Breast epithelium (tissue), 4 donors: ENCODE data around the gene PEX13. TPM values are rescaled to one million over a fixed set of nuclear protein-coding genes. Genes with fewer than 3 reads are reported as not detected.
"Not testable (repeated sequence)": the region's sequence is repeated elsewhere in the genome, so short reads cannot be mapped to it uniquely, and the experiment has no call there.

ENCODE experiments used
- DNase-seq, 2 donors: peaks; one replicate each; pipeline ENCODE4 v3.0.0-alpha.2; 2019; ENCODE audit warnings: low spot score in 2 of 2
- H3K27ac ChIP-seq, 2 donors: fragments of 200-600 bp; sonication (generic) in 1 of 2; one replicate each; pipeline ENCODE4 v1.5.1; 2016 to 2019; ENCODE audit warnings: mild to moderate bottlenecking in 1 of 2
- H3K27me3 ChIP-seq, 2 donors: fragments of 200-600 bp; sonication (generic) in 1 of 2; one replicate each; pipeline versions ENCODE4 v1.5.1 to v1.6.0; 2017 to 2019; ENCODE audit warnings: control low read depth in 1 of 2, mild to moderate bottlenecking in 1 of 2
- H3K36me3 ChIP-seq: fragments of 200-600 bp; one replicate; pipeline ENCODE4 v1.5.1; 2019
- H3K4me1 ChIP-seq, 2 donors: fragments of 200-600 bp; sonication (generic); one replicate each; pipeline ENCODE4 v1.5.1; 2016 to 2019; ENCODE audit warnings: control low read depth in 1 of 2
- H3K4me3 ChIP-seq, 3 donors: fragments of 200-600 bp; sonication (generic); 1 replicate in 2 of 3; 2 replicates in 1 of 3; pipeline ENCODE4 v1.5.1; 2016 to 2019; ENCODE audit warnings: mild to moderate bottlenecking in 3 of 3, moderate library complexity in 2 of 3
- H3K9me3 ChIP-seq, 2 donors: fragments of 200-600 bp; sonication (generic) in 1 of 2; one replicate each; pipeline ENCODE4 v1.5.1; 2016 to 2019; ENCODE audit warnings: control low read depth in 1 of 2
- POLR2A ChIP-seq: fragments of 450-650 bp; IDR thresholded peaks from one replicate; pipeline ENCODE4 v1.6.1; 2016; ENCODE audit warnings: antibody characterized with exemption, mild to moderate bottlenecking, moderate library complexity
- POLR2AphosphoS5 ChIP-seq, 3 donors: sonication (generic); formaldehyde crosslinking; IDR thresholded peaks; one replicate each; pipeline ENCODE4 v1.6.1; 2017; ENCODE audit warnings: antibody characterized with exemption in 3 of 3
- intact Hi-C: fragments of 100-400 bp; cut with DNase I; formaldehyde crosslinking; loops from one replicate; pipeline ENCODE4 v1.15.1; 2023; ENCODE audit warnings: low total_unique reads
- total RNA-seq, 3 donors: library from RNA; depleted of rRNA; stranded (reverse); fragments of >200 nt; gene quantifications; one replicate each; pipeline ENCODE4 v1.1.0, GENCODE V29; 2016
- TF ChIP-seq, protein P1 (sequence below), 3 donors: fragments of 450-650 bp; IDR thresholded peaks; one replicate each; pipeline ENCODE4 v1.5.1; 2016 to 2017; ENCODE audit warnings: antibody characterized with exemption in 3 of 3, mild to moderate bottlenecking in 3 of 3, moderate library complexity in 3 of 3

The PEX13 gene
- total RNA-seq, 3 donors from 2014 or later, result 25.1 to 58.2 (median 31.5) TPM

DNA sequence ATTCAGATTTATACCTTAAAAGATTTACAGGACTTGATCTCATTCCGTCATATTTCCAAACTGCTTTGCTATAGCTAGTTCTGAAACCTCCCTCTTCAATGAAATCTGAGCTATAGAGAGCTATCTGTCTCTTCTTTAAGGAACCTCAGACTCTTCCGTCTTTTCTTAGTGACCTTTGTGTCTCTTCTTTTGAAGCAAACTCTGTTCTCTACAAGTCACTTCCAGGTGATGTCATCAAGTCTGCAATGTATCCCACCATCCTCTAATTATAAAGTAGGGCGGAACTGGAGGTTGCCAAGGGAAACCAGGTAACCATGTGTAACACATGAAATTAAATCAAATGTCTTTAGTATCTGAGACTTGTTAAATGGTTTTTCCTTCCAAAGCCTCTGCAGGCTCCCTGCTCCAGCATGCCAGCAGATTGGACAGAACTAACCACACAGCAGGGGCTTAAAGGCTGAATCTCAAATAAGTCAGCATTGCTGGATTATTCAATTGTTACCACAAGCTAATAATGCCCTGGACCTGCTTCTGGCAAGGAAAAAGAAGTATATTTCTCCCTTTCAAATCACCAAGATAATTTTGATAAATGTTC, 41.2 kb upstream of the PEX13 start:
- Histone ChIP-seq H3K4me1 (no peaks in the 10 kb centered on the region), H3K9me3 (no peaks in the 10 kb centered on the region), H3K4me3 (no peak overlapping the region), H3K36me3 (no peaks in the 10 kb centered on the region), H3K27ac (no peak overlapping the region), H3K27me3 (no peaks in the 10 kb centered on the region)
- TF ChIP-seq POLR2A (no peak), POLR2AphosphoS5 (IDR thresholded peaks at IDR 0.05) (no peak)
- TF ChIP-seq, protein P1, sequence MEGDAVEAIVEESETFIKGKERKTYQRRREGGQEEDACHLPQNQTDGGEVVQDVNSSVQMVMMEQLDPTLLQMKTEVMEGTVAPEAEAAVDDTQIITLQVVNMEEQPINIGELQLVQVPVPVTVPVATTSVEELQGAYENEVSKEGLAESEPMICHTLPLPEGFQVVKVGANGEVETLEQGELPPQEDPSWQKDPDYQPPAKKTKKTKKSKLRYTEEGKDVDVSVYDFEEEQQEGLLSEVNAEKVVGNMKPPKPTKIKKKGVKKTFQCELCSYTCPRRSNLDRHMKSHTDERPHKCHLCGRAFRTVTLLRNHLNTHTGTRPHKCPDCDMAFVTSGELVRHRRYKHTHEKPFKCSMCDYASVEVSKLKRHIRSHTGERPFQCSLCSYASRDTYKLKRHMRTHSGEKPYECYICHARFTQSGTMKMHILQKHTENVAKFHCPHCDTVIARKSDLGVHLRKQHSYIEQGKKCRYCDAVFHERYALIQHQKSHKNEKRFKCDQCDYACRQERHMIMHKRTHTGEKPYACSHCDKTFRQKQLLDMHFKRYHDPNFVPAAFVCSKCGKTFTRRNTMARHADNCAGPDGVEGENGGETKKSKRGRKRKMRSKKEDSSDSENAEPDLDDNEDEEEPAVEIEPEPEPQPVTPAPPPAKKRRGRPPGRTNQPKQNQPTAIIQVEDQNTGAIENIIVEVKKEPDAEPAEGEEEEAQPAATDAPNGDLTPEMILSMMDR (IDR thresholded peaks at IDR 0.05), result no peak
- no peak for DNase-seq
- intact Hi-C loops, result no loop called here

DNA sequence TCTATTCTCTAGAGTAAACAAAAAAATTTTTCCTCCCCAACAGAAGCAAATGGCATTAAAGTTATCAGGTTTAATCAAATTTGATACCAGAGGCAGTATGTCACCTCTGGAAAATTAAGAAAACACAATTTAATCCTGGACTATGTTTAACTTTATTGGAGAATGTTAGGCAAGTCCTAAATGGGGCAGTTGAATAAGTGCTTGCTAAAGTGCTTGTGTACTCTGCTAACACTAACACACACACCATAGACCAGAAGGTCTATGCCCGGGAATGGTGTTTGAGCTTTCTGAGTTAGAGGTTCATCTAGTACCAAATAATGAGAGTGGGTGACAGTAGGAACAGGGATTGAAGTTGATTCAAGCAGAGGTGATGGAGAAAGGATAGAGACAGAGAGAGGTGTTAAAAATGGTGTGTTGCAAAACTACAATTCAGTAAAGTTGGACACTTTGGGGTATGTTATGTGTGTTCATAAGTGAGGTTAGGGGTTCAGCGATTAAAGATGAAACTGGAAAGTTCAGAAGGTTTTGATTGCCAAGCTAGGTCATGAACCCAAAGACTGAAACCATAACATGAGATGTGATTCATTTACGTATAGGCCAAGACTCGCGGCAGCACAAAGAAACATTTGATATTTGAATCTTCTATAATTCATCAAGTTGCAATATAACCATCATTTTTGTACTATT, 40.5 kb upstream of the PEX13 start:
- Histone ChIP-seq H3K4me3 (no peak overlapping the region), H3K27me3 (no peaks in the 10 kb centered on the region), H3K36me3 (no peaks in the 10 kb centered on the region), H3K9me3 (no peaks in the 10 kb centered on the region), H3K27ac (no peak overlapping the region), H3K4me1 (no peaks in the 10 kb centered on the region)
- intact Hi-C loops, result no loop called here
- TF ChIP-seq POLR2AphosphoS5 (IDR thresholded peaks at IDR 0.05), result no peak
- TF ChIP-seq POLR2A, result no peak
- TF ChIP-seq, protein P1 (IDR thresholded peaks at IDR 0.05), result no peak
- DNase-seq, result no peak

DNA sequence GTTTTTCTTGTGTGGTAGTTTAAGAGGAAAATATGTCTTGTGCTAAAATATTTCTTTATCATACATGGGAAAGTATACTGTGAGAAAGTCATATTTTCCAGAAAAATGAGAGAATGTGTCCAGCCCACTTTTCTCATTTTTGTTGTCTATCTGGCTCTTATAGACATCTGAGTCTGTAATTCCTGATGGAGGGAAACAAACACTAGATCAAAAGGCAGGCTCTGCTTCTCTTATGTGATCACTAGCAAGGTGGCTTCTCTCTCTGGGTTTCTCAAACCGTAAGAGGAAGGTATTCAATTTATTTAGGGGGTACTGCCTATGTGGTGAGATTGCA, 40.0 kb upstream of the PEX13 start:
- no peaks in the 10 kb centered on the region for H3K4me1 ChIP-seq
- intact Hi-C loops, result no loop called here

DNA sequence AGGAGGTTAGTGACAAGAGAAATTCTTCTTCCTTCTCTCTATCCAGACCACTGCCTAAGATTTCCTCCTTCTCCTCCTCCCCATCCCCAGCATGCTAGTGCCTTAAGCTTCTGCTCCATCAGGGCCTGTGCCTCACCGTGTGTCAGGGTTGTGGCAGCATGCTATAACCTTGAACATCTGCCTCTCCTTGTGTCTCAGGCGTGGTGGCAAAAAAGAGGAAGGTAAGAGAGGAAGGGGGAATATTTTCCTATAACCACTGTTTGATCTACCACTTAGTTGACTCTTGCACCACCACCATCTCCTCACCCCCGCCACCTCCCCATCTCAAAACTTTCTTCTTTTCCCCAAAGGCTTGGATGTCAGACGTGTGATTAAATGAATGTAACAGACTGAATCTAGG, 38.3 kb upstream of the PEX13 start:
- Histone ChIP-seq H3K27me3 (no peaks in the 10 kb centered on the region), H3K27ac (no peak overlapping the region), H3K4me3 (no peak overlapping the region), H3K4me1 (no peaks in the 10 kb centered on the region), H3K9me3 (no peaks in the 10 kb centered on the region), H3K36me3 (no peaks in the 10 kb centered on the region)
- intact Hi-C loops, result loop anchor here (2.0 kb wide), 1 partner anchor 62 kb away; no protein-coding TSS in a partner anchor
- TF ChIP-seq, protein P1 (IDR thresholded peaks at IDR 0.05), result no peak
- TF ChIP-seq POLR2AphosphoS5 (IDR thresholded peaks at IDR 0.05) (no peak), POLR2A (no peak)
- DNase-seq, result no peak

More for the DNA sequence above, 40.0 kb upstream of the PEX13 start:
- no peaks in the 10 kb centered on the region for H3K27me3 ChIP-seq
- TF ChIP-seq POLR2A (no peak), POLR2AphosphoS5 (IDR thresholded peaks at IDR 0.05) (no peak)
- TF ChIP-seq, protein P1 (IDR thresholded peaks at IDR 0.05), result no peak
- H3K9me3 ChIP-seq, result no peaks in the 10 kb centered on the region
- no peak overlapping the region for H3K4me3 ChIP-seq
- H3K36me3 ChIP-seq, result no peaks in the 10 kb centered on the region
- DNase-seq, result no peak
- H3K27ac ChIP-seq, result no peak overlapping the region

DNA sequence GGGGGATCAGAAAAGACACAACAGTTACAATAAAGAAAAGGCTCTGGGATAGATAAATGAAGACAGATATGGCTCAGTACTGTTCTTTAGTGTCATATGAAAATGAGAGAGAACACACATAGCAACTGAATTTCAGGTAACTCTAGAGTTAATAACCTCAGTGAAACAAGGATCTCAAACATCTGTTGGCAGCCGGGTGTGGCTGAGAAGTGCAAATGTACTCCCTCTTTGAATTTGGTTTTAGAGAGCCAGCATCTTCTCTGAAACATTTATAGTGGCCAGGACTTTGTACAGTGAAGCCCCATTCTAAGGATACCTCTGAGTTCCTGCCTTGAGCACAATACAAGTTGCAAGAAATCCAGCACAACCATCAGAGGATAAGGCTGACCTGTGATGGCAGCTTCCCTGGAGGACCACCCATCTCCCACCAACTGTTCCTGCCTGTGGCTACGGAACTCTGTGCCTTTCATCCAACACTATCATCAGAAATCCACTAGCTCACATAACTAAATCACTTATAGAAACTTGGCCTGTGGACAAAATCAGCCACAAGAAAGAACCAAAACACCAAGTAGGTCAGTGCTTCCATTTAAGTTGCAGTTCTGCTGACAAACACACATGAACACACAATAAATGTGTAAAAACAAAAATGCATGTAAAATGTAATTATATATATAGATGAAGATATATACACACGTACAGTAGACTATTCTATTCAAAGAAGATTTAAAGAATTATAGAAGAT, 37.3 kb upstream of the PEX13 start:
- intact Hi-C loops, result no loop called here
- no peak for DNase-seq
- Histone ChIP-seq H3K27me3 (no peaks in the 10 kb centered on the region), H3K4me1 (no peaks in the 10 kb centered on the region), H3K4me3 (no peak overlapping the region), H3K27ac (no peak overlapping the region), H3K36me3 (no peaks in the 10 kb centered on the region), H3K9me3 (no peaks in the 10 kb centered on the region)
- TF ChIP-seq POLR2AphosphoS5 (IDR thresholded peaks at IDR 0.05), result no peak
- no peak for TF ChIP-seq POLR2A
- TF ChIP-seq, protein P1 (IDR thresholded peaks at IDR 0.05), result no peak

DNA sequence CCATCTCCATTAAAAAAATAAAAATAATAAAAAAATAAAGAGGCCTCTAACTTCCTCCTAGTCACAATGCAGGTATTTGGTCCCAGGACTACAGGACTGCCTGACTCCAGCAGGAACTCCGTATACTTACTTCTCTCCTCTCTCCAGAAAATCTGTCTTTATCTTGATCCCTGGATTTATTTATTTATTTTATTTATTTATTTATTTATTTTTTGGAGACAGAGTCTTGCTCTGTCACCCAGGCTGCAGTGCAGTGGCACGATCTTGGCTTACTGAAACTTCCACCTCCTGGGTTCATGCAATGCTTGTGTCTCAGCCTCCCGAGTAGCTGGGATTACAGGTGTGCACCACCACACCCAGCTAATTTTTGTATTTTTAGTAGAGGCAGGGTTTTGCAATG, 35.5 kb upstream of the PEX13 start:
- H3K36me3 ChIP-seq, H3K4me1 ChIP-seq, H3K9me3 ChIP-seq, DNase-seq, H3K27ac ChIP-seq, H3K27me3 ChIP-seq, intact Hi-C loops, H3K4me3 ChIP-seq: not testable (repeated sequence)
